Tibial nerve (tissue), 4 donors: ENCODE measurements around the gene PRKG1. TPM values are rescaled to one million over a fixed set of nuclear protein-coding genes. Genes with fewer than 3 reads are reported as not detected.

Source experiments
- DNase-seq, 2 donors: peaks; one replicate each; pipeline ENCODE4 v3.0.0-alpha.2; 2019; ENCODE audit warnings: low spot score in 2 of 2
- H3K27ac ChIP-seq, 4 donors: fragments of 200-600 bp; sonication (generic) in 3 of 4; one replicate each; pipeline ENCODE4 v1.5.1; 2017 to 2019; ENCODE audit warnings: mild to moderate bottlenecking in 1 of 4
- H3K27me3 ChIP-seq, 2 donors: fragments of 200-600 bp; sonication (generic) in 1 of 2; one replicate each; pipeline versions ENCODE4 v1.5.1 to v1.6.0; 2017 to 2019
- H3K36me3 ChIP-seq, 3 donors: fragments of 200-600 bp; sonication (generic); one replicate each; pipeline ENCODE4 v1.5.1; 2018 to 2019
- H3K4me1 ChIP-seq, 4 donors: fragments of 200-600 bp; sonication (generic) in 3 of 4; one replicate each; pipeline ENCODE4 v1.5.1; 2017 to 2019
- H3K4me3 ChIP-seq, 4 donors: fragments of 200-600 bp; sonication (generic) in 3 of 4; one replicate each; pipeline ENCODE4 v1.5.1; 2017 to 2019; ENCODE audit warnings: mild to moderate bottlenecking in 1 of 4, moderate library complexity in 1 of 4
- H3K9me3 ChIP-seq, 4 donors: fragments of 200-600 bp; sonication (generic) in 3 of 4; one replicate each; pipeline ENCODE4 v1.5.1; 2017 to 2019
- EP300 ChIP-seq, 2 donors: sonication (generic); formaldehyde crosslinking; IDR thresholded peaks; one replicate each; pipeline ENCODE4 v1.6.1; 2017; ENCODE audit warnings: antibody characterized with exemption in 2 of 2, mild to moderate bottlenecking in 1 of 2
- POLR2A ChIP-seq, 2 donors: fragments of 450-650 bp; IDR thresholded peaks; one replicate each; pipeline ENCODE4 v1.6.1; 2017; ENCODE audit warnings: antibody characterized with exemption in 2 of 2, mild to moderate bottlenecking in 2 of 2, moderate library complexity in 2 of 2
- WGBS, 2 donors: methylation state at CpG; one replicate each; pipeline ENCODE4 v1.1.5; 2018; 5-methylcytosine and 5-hydroxymethylcytosine counted together
- total RNA-seq, 4 donors: library from RNA; depleted of rRNA; stranded (reverse); fragments of >200 nt; gene quantifications; one replicate each; pipeline ENCODE4 v1.1.0, GENCODE V29; 2016
- TF ChIP-seq, protein P1 (sequence below), 5 experiments: fragments of 200-600 bp in 3 of 5; fragments of 450-650 bp in 2 of 5; sonication (generic) in 3 of 5; IDR thresholded peaks; one replicate each; pipeline ENCODE4 v1.5.1; 2016 to 2019; ENCODE audit warnings: antibody characterized with exemption in 5 of 5, mild to moderate bottlenecking in 3 of 5, moderate library complexity in 2 of 5

Gene PRKG1
- total RNA-seq, 4 donors from 2014 or later, result 8.7 to 35.0 (median 14.8) TPM

DNA sequence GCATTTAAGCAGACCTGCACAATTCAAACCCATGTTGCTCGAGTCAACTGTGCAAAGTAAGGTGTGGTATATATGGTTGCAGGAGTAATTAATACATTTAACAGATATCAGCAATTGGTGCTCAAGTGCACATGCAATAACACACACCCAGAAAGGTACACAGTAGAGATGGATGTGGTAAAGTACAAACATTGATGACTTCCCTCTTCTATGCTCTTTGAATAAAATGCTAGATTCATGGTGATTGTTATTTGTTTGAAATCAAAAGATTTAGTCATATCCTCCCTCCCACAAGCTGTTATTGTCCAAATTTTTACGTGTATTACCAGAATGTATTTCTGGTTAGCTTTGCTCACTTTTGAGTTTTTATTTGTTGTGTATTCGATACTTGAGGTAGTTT is 887.1 kb downstream of the PRKG1 start:
- Histone ChIP-seq H3K27ac (no peak overlapping the region), H3K27me3 (peaks cover 0 to 4% of the 10 kb centered on the region in 2 donors), H3K36me3 (no peaks in the 10 kb centered on the region), H3K9me3 (no peaks in the 10 kb centered on the region), H3K4me3 (no peak overlapping the region), H3K4me1 (peaks cover 0 to 8% (median 0%) of the 10 kb centered on the region in 4 donors)
- 71 to 73% methylated on average over 3 of the region's 3 CpGs for WGBS, 2 donors
- no peak for DNase-seq
- TF ChIP-seq, protein P1, sequence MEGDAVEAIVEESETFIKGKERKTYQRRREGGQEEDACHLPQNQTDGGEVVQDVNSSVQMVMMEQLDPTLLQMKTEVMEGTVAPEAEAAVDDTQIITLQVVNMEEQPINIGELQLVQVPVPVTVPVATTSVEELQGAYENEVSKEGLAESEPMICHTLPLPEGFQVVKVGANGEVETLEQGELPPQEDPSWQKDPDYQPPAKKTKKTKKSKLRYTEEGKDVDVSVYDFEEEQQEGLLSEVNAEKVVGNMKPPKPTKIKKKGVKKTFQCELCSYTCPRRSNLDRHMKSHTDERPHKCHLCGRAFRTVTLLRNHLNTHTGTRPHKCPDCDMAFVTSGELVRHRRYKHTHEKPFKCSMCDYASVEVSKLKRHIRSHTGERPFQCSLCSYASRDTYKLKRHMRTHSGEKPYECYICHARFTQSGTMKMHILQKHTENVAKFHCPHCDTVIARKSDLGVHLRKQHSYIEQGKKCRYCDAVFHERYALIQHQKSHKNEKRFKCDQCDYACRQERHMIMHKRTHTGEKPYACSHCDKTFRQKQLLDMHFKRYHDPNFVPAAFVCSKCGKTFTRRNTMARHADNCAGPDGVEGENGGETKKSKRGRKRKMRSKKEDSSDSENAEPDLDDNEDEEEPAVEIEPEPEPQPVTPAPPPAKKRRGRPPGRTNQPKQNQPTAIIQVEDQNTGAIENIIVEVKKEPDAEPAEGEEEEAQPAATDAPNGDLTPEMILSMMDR (IDR thresholded peaks at IDR 0.05), result no peak
- no peak for TF ChIP-seq EP300 (IDR thresholded peaks at IDR 0.05)
- TF ChIP-seq POLR2A (IDR thresholded peaks at IDR 0.05), result no peak

DNA sequence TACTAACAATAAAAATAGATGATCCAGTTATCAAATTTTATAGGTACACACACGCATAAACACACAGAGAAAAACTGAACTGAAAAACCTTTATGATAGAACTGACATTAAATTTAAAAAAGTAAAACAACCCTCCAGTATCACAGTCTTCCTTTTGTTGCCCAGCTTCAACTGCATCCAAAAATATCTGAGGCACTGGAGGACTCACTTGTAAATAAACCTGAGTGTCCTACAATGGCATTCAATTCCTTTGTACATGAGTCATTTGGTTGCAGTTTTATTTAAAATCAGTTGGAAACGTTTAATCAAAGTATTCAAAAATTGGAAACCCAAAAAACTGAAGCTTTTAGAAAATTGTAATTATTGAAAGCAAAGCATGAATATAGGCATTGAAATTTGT is 890.3 kb downstream of the PRKG1 start:
- 58 to 68% methylated on average over 2 of the region's 2 CpGs for WGBS, 2 donors
- peaks cover 0 to 8% (median 0%) of the 10 kb centered on the region in 4 donors for H3K4me1 ChIP-seq
- peaks cover 0 to 4% of the 10 kb centered on the region in 2 donors for H3K27me3 ChIP-seq

DNA sequence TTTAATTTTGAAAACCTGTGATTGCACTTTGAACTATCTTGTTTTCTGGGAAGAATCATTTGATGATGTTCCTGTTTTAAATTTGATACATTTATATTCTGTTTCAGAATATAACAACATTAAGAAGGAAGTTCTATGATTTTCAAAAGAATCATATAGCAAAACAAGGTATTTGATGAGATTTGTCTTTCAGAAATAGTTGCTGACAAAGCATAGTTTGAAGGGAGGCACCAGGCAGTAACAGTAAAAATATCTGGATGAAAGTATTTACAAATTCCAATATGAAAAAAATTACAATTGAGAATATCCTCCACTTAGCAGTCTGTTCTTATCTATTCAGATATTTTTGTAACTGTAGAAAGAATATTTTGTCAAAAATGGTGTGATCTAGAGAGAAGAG is 891.2 kb downstream of the PRKG1 start:
- TF ChIP-seq EP300 (IDR thresholded peaks at IDR 0.05), result no peak
- TF ChIP-seq POLR2A (IDR thresholded peaks at IDR 0.05), result no peak
- TF ChIP-seq, protein P1 (IDR thresholded peaks at IDR 0.05), result no peak
- Histone ChIP-seq H3K9me3 (no peaks in the 10 kb centered on the region), H3K36me3 (no peaks in the 10 kb centered on the region), H3K4me1 (peaks cover 0 to 4% (median 0%) of the 10 kb centered on the region in 4 donors), H3K4me3 (no peak overlapping the region), H3K27me3 (peaks cover 0 to 4% of the 10 kb centered on the region in 2 donors), H3K27ac (no peak overlapping the region)
- no peak for DNase-seq

More for the DNA sequence above, 890.3 kb downstream of the PRKG1 start:
- no peak for DNase-seq
- no peak for TF ChIP-seq POLR2A (IDR thresholded peaks at IDR 0.05)
- TF ChIP-seq, protein P1 (IDR thresholded peaks at IDR 0.05), result no peak
- no peak for TF ChIP-seq EP300 (IDR thresholded peaks at IDR 0.05)
- H3K27ac ChIP-seq, result no peak overlapping the region
- H3K9me3 ChIP-seq, result no peaks in the 10 kb centered on the region
- no peak overlapping the region for H3K4me3 ChIP-seq
- H3K36me3 ChIP-seq, result no peaks in the 10 kb centered on the region

DNA sequence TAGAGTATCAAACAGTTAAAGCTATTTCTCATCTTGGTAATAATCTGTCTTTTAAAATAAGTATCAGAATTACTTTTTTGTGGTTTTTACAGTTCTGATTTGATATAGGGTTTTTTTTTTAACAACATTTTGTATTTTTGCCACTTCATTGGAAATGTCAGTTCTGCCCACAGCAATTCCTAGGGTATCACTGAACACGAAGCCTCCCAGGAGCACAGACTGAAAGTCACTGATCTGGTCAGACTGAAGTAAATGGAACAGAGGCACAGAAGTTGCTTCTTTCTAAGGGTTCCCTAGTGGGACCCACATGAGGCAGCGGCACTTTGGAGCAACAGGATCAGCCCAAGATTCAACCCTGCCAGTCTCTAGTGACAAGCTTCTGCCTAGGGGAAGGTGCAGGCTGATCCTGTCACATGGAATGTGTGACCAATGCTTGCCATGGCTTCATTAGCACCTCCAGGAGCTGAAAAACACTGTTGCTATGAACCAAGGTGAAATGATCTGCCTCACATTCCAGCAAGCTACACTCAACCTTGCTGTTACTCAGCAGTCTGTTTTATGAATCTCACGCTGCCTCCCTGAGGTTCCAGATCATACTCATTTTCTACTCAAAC is 898.6 kb downstream of the PRKG1 start:
- Histone ChIP-seq H3K4me1 (no peaks in the 10 kb centered on the region), H3K9me3 (no peaks in the 10 kb centered on the region), H3K27ac (no peak overlapping the region), H3K4me3 (no peak overlapping the region), H3K36me3 (no peaks in the 10 kb centered on the region), H3K27me3 (no peaks in the 10 kb centered on the region)
- no peak for DNase-seq
- no peak for TF ChIP-seq POLR2A (IDR thresholded peaks at IDR 0.05)
- TF ChIP-seq, protein P1 (IDR thresholded peaks at IDR 0.05), result no peak
- no peak for TF ChIP-seq EP300 (IDR thresholded peaks at IDR 0.05)
- whole genome bisulfite sequencing, 2 donors, result 95 to 96% methylated on average over 3 of the region's 3 CpGs

DNA sequence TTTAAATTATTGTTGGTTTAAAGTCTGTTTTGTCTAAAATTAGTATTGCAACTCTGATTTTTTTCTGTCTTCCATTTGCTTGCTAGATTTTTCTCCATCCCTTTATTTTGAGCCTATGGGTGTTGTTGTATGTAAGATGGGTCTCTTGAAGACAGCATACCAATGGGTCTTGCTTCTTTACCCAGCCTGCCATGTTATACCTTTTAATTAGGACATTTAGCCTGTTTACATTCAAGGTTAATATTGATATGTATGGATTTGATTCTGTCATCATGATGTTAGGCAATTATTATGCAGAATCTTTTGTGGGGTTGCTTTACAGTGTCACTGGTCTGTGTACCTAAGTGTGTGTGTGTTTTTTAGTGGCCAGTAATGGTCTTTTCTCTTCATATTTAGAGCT is 906.5 kb downstream of the PRKG1 start:
- TF ChIP-seq, protein P1 (IDR thresholded peaks at IDR 0.05), result no peak
- no peak for TF ChIP-seq EP300 (IDR thresholded peaks at IDR 0.05)
- TF ChIP-seq POLR2A (IDR thresholded peaks at IDR 0.05), result no peak
- Histone ChIP-seq H3K4me1 (no peaks in the 10 kb centered on the region), H3K36me3 (no peaks in the 10 kb centered on the region), H3K27me3 (no peaks in the 10 kb centered on the region), H3K4me3 (no peak overlapping the region), H3K27ac (no peak overlapping the region), H3K9me3 (peaks cover 0 to 6% (median 0%) of the 10 kb centered on the region in 4 donors)
- DNase-seq, result no peak
